Astrocyte (in vitro differentiated cells and primary cell): Measurements from ENCODE around the gene BSN. TPM values are rescaled to one million over a fixed set of nuclear protein-coding genes. Genes with fewer than 3 reads are reported as not detected.

Source experiments
- DNase-seq: peaks from one replicate; pipeline ENCODE4 v3.0.0-alpha.2; 2010; ENCODE audit warnings: low read depth
- FAIRE-seq: peaks from 2 replicates; lab custom pipeline; 2011; peaks lifted over from hg19 to GRCh38; lab: Jason Lieb, UNC
- H2AFZ ChIP-seq: 2 replicates; pipeline ENCODE4 v1.6.0; 2012; ENCODE audit warnings: low read depth, low read length, inconsistent platforms
- H3K27ac ChIP-seq: 2 replicates; pipeline ENCODE4 v1.5.1; 2011; ENCODE audit warnings: low read depth, low read length, inconsistent platforms
- H3K27me3 ChIP-seq: 2 replicates; pipeline ENCODE4 v1.6.0; 2011; ENCODE audit warnings: low read length, inconsistent platforms; ENCODE audit not compliant: insufficient read depth
- H3K36me3 ChIP-seq: 2 replicates; pipeline ENCODE4 v1.5.1; 2011; ENCODE audit warnings: low read length, inconsistent platforms; ENCODE audit not compliant: insufficient read depth
- H3K4me1 ChIP-seq: 2 replicates; pipeline ENCODE4 v1.5.1; 2011; ENCODE audit warnings: low read length, inconsistent platforms; ENCODE audit not compliant: insufficient read depth
- H3K4me2 ChIP-seq: 2 replicates; pipeline ENCODE4 v1.6.0; 2012; ENCODE audit warnings: low read length, inconsistent platforms
- H3K4me3 ChIP-seq: 2 replicates; pipeline ENCODE4 v1.5.1; 2011; ENCODE audit warnings: low read depth, mild to moderate bottlenecking, low read length, inconsistent platforms; ENCODE audit not compliant: insufficient read depth
- H3K79me2 ChIP-seq: 2 replicates; pipeline ENCODE4 v1.6.0; 2012; ENCODE audit warnings: mild to moderate bottlenecking, low read length, inconsistent platforms; ENCODE audit not compliant: insufficient read depth
- H3K9ac ChIP-seq: 2 replicates; pipeline ENCODE4 v1.6.0; 2012; ENCODE audit warnings: mild to moderate bottlenecking, low read length, inconsistent platforms
- H3K9me3 ChIP-seq: 2 replicates; pipeline ENCODE4 v1.5.1; 2012; ENCODE audit warnings: low read depth, mild to moderate bottlenecking, low read length, inconsistent platforms; ENCODE audit not compliant: insufficient read depth
- H4K20me1 ChIP-seq: 2 replicates; pipeline ENCODE4 v1.6.0; 2012; ENCODE audit warnings: low read length, inconsistent platforms; ENCODE audit not compliant: insufficient read depth
- H3K27ac Mint-ChIP-seq: one replicate; pipeline ENCODE4 v1.8.0; 2021; ENCODE audit warnings: mild to moderate bottlenecking, mixed read lengths; ENCODE audit not compliant: unreplicated experiment
- H3K27me3 Mint-ChIP-seq: one replicate; pipeline ENCODE4 v1.8.0; 2021; ENCODE audit warnings: low read depth, mixed read lengths; ENCODE audit not compliant: unreplicated experiment
- H3K36me3 Mint-ChIP-seq: one replicate; pipeline ENCODE4 v1.8.0; 2021; ENCODE audit warnings: low read depth, mixed read lengths; ENCODE audit not compliant: unreplicated experiment
- H3K4me1 Mint-ChIP-seq: one replicate; pipeline ENCODE4 v1.8.0; 2021; ENCODE audit warnings: low read depth, mixed read lengths; ENCODE audit not compliant: unreplicated experiment
- H3K4me3 Mint-ChIP-seq: one replicate; pipeline ENCODE4 v1.8.0; 2021; ENCODE audit warnings: mild to moderate bottlenecking, moderate library complexity, mixed read lengths; ENCODE audit not compliant: unreplicated experiment
- H3K9me3 Mint-ChIP-seq: one replicate; pipeline ENCODE4 v1.8.0; 2021; ENCODE audit warnings: mild to moderate bottlenecking, mixed read lengths; ENCODE audit not compliant: unreplicated experiment
- EZH2 ChIP-seq: IDR thresholded peaks from 2 replicates; pipeline ENCODE4 v1.6.1; 2012; ENCODE audit warnings: mild to moderate bottlenecking, low read length, inconsistent platforms; ENCODE audit not compliant: insufficient read depth
- total RNA-seq: library from RNA; stranded (reverse); gene quantifications from 2 replicates; pipeline ENCODE4 v1.2.1, GENCODE V29; 2021
- TF ChIP-seq, protein P1 (sequence below): IDR thresholded peaks from 2 replicates; pipeline ENCODE4 v1.5.1; 2011; ENCODE audit warnings: low read depth, mild to moderate bottlenecking, inconsistent platforms, low read length, moderate library complexity; ENCODE audit not compliant: insufficient read depth

BSN gene
- total RNA-seq, 1 donor from 2014 or later, result 0.86 TPM

DNA sequence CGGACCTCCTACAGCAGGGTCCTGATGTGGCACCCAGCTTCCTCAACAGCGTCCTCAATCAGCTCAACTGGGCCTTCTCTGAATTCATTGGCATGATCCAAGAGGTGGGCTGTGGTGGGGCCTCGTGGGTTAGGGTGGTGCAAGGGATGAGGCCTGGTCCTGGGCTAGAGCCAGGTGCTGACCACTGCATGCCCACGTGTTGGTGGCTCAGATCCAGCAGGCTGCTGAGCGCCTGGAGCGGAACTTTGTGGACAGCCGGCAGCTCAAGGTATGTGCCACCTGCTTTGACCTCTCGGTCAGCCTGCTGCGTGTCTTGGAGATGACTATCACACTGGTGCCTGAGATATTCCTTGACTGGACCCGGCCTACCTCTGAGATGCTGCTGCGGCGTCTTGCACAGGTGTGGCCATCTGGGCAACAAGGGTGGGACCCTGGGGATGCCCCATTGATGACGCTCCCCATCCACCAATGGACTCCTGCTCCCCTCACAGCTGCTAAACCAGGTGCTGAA is 161.4 kb downstream of the BSN start:
- Histone ChIP-seq H3K36me3 (no peaks in the 10 kb centered on the region), H4K20me1 (peaks cover 33% of the 10 kb centered on the region), H3K4me2 (no peak overlapping the region), H2AFZ (no peak overlapping the region), H3K27ac (no peak overlapping the region), H3K79me2 (no peaks in the 10 kb centered on the region), H3K9me3 (no peaks in the 10 kb centered on the region), H3K4me1 (peaks cover 12% of the 10 kb centered on the region), H3K27me3 (no peaks in the 10 kb centered on the region), H3K4me3 (no peak overlapping the region), H3K9ac (no peak overlapping the region)
- H3K27me3 Mint-ChIP-seq, result no peaks in the 10 kb centered on the region
- peaks cover 9% of the 10 kb centered on the region for H3K36me3 Mint-ChIP-seq
- H3K27ac Mint-ChIP-seq, result no peak overlapping the region
- FAIRE-seq (no peak), DNase-seq (no peak)
- peaks cover 3% of the 10 kb centered on the region for H3K4me1 Mint-ChIP-seq
- no peak overlapping the region for H3K4me3 Mint-ChIP-seq
- TF ChIP-seq EZH2, result no peak
- TF ChIP-seq, protein P1, sequence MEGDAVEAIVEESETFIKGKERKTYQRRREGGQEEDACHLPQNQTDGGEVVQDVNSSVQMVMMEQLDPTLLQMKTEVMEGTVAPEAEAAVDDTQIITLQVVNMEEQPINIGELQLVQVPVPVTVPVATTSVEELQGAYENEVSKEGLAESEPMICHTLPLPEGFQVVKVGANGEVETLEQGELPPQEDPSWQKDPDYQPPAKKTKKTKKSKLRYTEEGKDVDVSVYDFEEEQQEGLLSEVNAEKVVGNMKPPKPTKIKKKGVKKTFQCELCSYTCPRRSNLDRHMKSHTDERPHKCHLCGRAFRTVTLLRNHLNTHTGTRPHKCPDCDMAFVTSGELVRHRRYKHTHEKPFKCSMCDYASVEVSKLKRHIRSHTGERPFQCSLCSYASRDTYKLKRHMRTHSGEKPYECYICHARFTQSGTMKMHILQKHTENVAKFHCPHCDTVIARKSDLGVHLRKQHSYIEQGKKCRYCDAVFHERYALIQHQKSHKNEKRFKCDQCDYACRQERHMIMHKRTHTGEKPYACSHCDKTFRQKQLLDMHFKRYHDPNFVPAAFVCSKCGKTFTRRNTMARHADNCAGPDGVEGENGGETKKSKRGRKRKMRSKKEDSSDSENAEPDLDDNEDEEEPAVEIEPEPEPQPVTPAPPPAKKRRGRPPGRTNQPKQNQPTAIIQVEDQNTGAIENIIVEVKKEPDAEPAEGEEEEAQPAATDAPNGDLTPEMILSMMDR, result no peak
- H3K9me3 Mint-ChIP-seq, result peaks cover 3% of the 10 kb centered on the region

DNA sequence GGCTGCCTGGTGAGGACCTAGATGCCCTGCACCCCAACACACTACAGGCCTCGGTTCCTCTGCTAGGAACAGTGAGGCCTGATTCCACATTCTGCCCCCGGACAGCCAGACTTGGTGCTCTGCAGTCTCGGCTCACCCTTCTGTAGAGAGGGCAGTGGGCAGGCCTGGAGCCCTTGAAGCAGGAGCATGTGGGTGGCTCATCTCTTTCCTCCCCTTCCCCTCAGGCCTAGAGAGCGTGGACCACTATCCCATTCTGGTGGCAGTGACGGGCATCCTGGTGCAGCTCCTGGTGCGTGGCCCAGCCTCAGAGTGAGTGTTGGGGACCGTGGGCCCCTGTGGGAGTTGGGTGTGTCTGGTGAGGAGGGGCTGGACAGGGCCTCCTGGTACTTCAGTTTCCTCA is 161.9 kb downstream of the BSN start:
- Histone ChIP-seq H2AFZ (no peak overlapping the region), H3K79me2 (peaks cover 3% of the 10 kb centered on the region), H3K36me3 (peaks cover 1% of the 10 kb centered on the region), H3K9ac (no peak overlapping the region), H3K4me2 (no peak overlapping the region), H3K9me3 (no peaks in the 10 kb centered on the region), H4K20me1 (peaks cover 38% of the 10 kb centered on the region), H3K27ac (no peak overlapping the region), H3K4me3 (no peak overlapping the region), H3K27me3 (no peaks in the 10 kb centered on the region), H3K4me1 (peaks cover 12% of the 10 kb centered on the region)
- TF ChIP-seq, protein P1, result no peak
- no peak for TF ChIP-seq EZH2
- Mint-ChIP-seq H3K27me3 (no peaks in the 10 kb centered on the region), H3K4me3 (no peak overlapping the region), H3K9me3 (peaks cover 3% of the 10 kb centered on the region), H3K4me1 (peaks cover 3% of the 10 kb centered on the region), H3K36me3 (peaks cover 9% of the 10 kb centered on the region), H3K27ac (no peak overlapping the region)
- DNase-seq (no peak), FAIRE-seq (no peak)

GRCh38 chr3:49716691-49717210 is 162.5 kb downstream of the BSN start:
- peaks cover 3% of the 10 kb centered on the region for H3K36me3 ChIP-seq
- peaks cover 3% of the 10 kb centered on the region for H3K4me1 Mint-ChIP-seq
- no peak overlapping the region for H3K4me3 Mint-ChIP-seq
- FAIRE-seq (no peak), DNase-seq (no peak)
- TF ChIP-seq, protein P1, result no peak
- no peak for TF ChIP-seq EZH2
- peaks cover 12% of the 10 kb centered on the region for H3K4me1 ChIP-seq
- H3K27ac ChIP-seq, result no peak overlapping the region
- H3K9me3 Mint-ChIP-seq, result peaks cover 3% of the 10 kb centered on the region
- peaks cover 43% of the 10 kb centered on the region for H4K20me1 ChIP-seq
- peaks cover 9% of the 10 kb centered on the region for H3K79me2 ChIP-seq
- no peak overlapping the region for H3K4me2 ChIP-seq
- no peaks in the 10 kb centered on the region for H3K27me3 Mint-ChIP-seq
- no peak overlapping the region for H3K9ac ChIP-seq
- no peak overlapping the region for H3K4me3 ChIP-seq
- no peaks in the 10 kb centered on the region for H3K9me3 ChIP-seq
- H3K27ac Mint-ChIP-seq, result no peak overlapping the region
- no peaks in the 10 kb centered on the region for H3K27me3 ChIP-seq
- H3K36me3 Mint-ChIP-seq, result peaks cover 9% of the 10 kb centered on the region
- H2AFZ ChIP-seq, result no peak overlapping the region
